GM23248 (cell line): Measurements from ENCODE around the gene ATP1A3.

Source experiments
- EZH2 ChIP-seq: fragments of 200-600 bp; sonication (generic); IDR thresholded peaks from 2 replicates; pipeline ENCODE4 v1.6.1; 2018; ENCODE audit warnings: antibody characterized with exemption, mild to moderate bottlenecking; ENCODE audit not compliant: insufficient read depth, poor library complexity, severe bottlenecking
- EZH2phosphoT487 ChIP-seq: fragments of 200-600 bp; sonication (generic); IDR thresholded peaks from 2 replicates; pipeline ENCODE4 v1.6.1; 2018; ENCODE audit warnings: antibody characterized with exemption, moderate library complexity, mild to moderate bottlenecking, low read depth; ENCODE audit not compliant: insufficient read depth

DNA sequence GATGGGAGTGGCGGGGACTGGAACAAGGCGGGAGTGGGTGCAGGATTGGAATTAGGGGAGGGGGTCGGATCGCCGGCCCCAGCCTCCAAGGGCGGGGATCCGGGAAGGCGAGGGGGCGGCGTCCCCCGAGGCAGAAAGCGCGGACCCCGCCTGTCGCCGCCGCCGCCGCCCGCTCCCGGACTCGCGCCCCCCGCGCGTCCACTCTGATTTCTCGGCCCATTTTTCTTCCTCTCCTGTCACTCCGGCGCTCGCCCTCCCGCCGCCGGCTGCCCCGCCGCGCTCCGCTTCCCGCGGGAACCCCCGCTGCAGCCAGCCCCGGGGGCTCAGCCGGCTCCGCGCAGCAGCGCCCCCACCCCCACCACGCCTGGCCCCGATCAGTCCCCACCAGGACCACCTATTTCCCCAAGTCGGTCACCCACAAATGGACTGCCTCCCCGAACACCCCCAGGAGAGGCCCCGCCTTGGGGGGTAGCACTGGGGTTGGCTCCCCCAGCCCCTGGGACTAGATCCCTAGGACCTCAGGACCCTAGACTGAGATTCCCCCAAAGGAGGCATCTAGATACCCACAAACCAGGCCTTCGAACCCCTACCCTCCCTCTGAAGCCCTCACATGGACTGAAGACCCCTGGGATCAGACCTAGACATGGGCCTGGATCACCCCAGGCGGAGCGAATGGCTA is 53.2 kb downstream of the ATP1A3 start:
- no peak for TF ChIP-seq EZH2
- no peak for TF ChIP-seq EZH2phosphoT487
